Measurements from ENCODE around the gene ILK. TPM values are rescaled to one million over a fixed set of nuclear protein-coding genes. Genes with fewer than 3 reads are reported as not detected.

ILK gene
- total and polyA plus RNA-seq, 10 of the 15 experiments (the other 5 are each of a cell fraction or from before 2014, with no cell fraction given): 51.8 to 163 (median 92.0) TPM

GRCh38 chr11:6620636-6621035 lies 17.1 kb downstream of the ILK start:
- Histone ChIP-seq H4K20me1 (ENCODE audit: control insufficient read depth, insufficient read depth) (no peaks in the 10 kb centered on the region), H2AFZ (ENCODE audit: control insufficient read depth, low read depth, low read length) (no peak overlapping the region), H3K4me1 (ENCODE audit: control insufficient read depth, insufficient read depth, low read length) (peaks cover 5% of the 10 kb centered on the region), H3K36me3 (ENCODE audit: control insufficient read depth in 2 of 2, insufficient read depth in 2 of 2, low read length in 1 of 2) (no peaks in the 10 kb centered on the region; a peak in 1 of 4 replicates), H3K9ac (ENCODE audit: control insufficient read depth, insufficient read depth, low read length) (no peak overlapping the region), H3K9me3 (replicated peaks; ENCODE audit: control insufficient read depth, insufficient read depth, low read length) (no peaks in the 10 kb centered on the region), H3K4me3 (no peak overlapping the region), H3K4me2 (ENCODE audit: control insufficient read depth, insufficient read depth) (no peak overlapping the region), H3K27me3 (replicated peaks in 1 of 2; ENCODE audit: control insufficient read depth in 2 of 2, insufficient read depth in 2 of 2, low read length in 1 of 2) (no peaks in the 10 kb centered on the region), H3K79me2 (ENCODE audit: control insufficient read depth, insufficient read depth, low read length) (peaks cover 12% of the 10 kb centered on the region), H3K27ac (ENCODE audit: control insufficient read depth, insufficient read depth) (no peak overlapping the region)
- SMC1A ChIA-PET (ENCODE audit: uncharacterized antibody, unreplicated experiment): interaction anchor here (0.7 to 1.4 kb wide), 4 partner anchors 16 to 86 kb away, joined by 3 to 4 read pairs (median 4); no protein-coding TSS in a partner anchor
- no TSS peak for BruUV-seq (replicated peaks)
- CTCF ChIA-PET: interaction anchor here (3.1 kb wide), 1 partner anchor 8 kb away, joined by 13 read pairs; the partner anchor contains the start of gene TAF10
- 41% methylated on average over 1 of the region's 1 CpG for WGBS (ENCODE audit: insufficient coverage, insufficient replicate concordance, low lambda C conversion rate, missing lambda C conversion rate)
- FAIRE-seq (no peak), ATAC-seq (no peak), DNase-seq (ENCODE audit: low read depth, low spot score) (no peak)
- RAD21 ChIA-PET (ENCODE audit: unreplicated experiment): interaction anchor here (4.3 kb wide), 1 partner anchor 17 kb away, joined by 55 read pairs; the partner anchor contains the start of genes ILK and RRP8
- intact Hi-C loops (cut with micrococcal nuclease; ENCODE audit: unreplicated experiment): no loop called here
- POLR2A ChIA-PET: interaction anchor here (0.6 to 9.1 kb wide), 3 partner anchors 11 to 107 kb away, joined by 3 to 85 read pairs (median 4); partner anchors contain the start of gene TAF10
- in situ Hi-C loops (cut with MboI): no loop called here
- TF ChIP-seq POLR2AphosphoS2 (IDR thresholded peaks at IDR 0.05; ENCODE audit: low read depth, low read length) (no peak), ASH2L (IDR thresholded peaks at IDR 0.05; ENCODE audit: borderline replicate concordance, low read depth) (no peak), PAX5 (IDR thresholded peaks at IDR 0.05; ENCODE audit: borderline replicate concordance, low read depth, low read length) (no peak), USF1 (IDR thresholded peaks at IDR 0.05; ENCODE audit: borderline replicate concordance, extremely low read length, insufficient read depth, low read depth, low read length) (no peak), MYB (IDR thresholded peaks at IDR 0.05; ENCODE audit: borderline replicate concordance, low read depth, low read length) (no peak), NFXL1 (IDR thresholded peaks at IDR 0.05; ENCODE audit: borderline replicate concordance) (no peak), ATF3 (IDR thresholded peaks at IDR 0.05; ENCODE audit: borderline replicate concordance, extremely low read depth, low read depth, low read length) (no peak), EP300 (IDR thresholded peaks at IDR 0.05; ENCODE audit: borderline replicate concordance in 1 of 2, control insufficient read depth in 1 of 2, low read depth in 2 of 2, low read length in 2 of 2) (no peak), PML (IDR thresholded peaks at IDR 0.05; ENCODE audit: low read length) (no peak), SMAD5 (IDR thresholded peaks at IDR 0.05; ENCODE audit: low read depth) (no peak), IKZF1 (conservative IDR thresholded peaks at IDR 0.05) (no peak), POLR2A (IDR thresholded peaks at IDR 0.05; ENCODE audit: low read depth, low read length) (no peak), MTA2 (IDR thresholded peaks at IDR 0.05; ENCODE audit: low read depth) (no peak)

Measured in GM12878 (cell line).